Putamen (tissue), 1 donor: ENCODE data around the gene XPOT.
A peak's percentile ranks its signal among the peaks of the same experiment; 100 is the strongest.

Experiments
- DNase-seq: peaks from one replicate; pipeline ENCODE4 v3.0.0-alpha.2; 2016; ENCODE audit warnings: low spot score

The XPOT gene

DNA sequence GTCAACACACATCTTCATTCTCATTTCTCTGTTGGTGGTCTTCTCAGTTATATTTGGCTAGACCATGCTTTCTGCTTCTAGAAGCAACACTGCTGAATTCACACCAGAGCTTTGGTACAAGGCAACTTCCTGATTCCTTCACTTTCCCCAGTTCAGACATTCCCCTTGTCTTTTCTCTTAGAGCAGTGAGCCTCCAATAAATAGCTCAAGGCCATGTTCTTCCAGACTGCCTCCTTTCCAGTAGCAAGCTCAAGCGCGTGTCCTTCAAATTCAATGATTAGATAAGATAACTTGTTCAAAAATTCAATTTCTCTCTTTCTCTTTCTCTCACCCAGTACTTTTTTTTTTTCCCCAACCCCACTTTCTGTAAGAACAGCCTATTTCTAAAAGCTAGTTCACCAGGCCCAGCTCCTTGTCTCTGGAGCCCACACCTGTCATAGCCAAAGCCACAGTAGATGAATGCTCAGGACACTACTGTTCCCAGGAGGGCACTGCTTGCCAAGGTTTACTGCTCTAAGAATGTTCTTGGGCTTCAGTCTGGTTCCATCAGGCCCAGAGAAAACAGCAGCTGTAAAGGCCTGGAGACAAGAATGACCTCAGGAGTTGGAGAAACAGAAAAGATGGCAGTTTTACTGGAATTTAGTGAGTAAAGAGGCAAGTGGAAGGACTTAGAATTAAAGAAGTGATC, 65.4 kb downstream of the XPOT start:
- no peak for DNase-seq

DNA sequence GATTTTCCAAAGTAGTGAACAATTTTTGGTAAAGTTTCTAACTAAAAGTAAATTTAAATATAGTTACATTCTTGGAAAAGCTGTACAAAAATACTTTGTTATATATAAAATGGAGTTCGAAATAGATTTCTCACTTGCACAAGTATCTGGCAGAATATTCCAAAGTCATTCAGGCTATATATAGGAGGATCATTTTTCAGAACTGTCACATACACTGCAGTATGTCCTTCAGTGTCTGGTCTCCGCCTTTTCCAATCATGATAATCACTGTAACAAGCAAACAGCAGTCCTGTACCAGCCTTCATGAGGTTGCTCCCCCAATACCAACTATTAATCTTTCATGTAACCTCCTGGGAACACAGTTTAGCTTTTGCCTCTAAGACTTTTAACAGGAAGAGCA, 66.3 kb downstream of the XPOT start:
- DNase-seq: no peak

DNA sequence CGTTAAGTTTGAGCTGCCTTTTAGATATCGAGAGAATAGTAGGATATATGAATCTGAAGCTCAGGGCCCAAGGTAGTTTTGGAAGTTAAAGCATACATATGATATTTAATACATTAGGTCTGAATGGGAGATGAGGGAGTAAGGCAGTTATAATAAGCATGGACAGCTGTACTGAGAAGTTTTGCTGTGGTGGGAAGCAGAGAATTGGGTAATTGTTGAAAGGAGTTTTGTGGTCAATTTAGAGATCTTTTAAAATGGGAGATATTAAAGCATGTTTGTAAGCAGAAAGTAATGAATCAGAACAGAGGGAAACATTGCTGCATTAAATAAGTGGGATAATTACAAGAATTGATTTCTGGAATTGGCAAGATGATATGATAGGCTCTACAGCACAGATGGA, 69.0 kb downstream of the XPOT start:
- DNase-seq: no peak

DNA sequence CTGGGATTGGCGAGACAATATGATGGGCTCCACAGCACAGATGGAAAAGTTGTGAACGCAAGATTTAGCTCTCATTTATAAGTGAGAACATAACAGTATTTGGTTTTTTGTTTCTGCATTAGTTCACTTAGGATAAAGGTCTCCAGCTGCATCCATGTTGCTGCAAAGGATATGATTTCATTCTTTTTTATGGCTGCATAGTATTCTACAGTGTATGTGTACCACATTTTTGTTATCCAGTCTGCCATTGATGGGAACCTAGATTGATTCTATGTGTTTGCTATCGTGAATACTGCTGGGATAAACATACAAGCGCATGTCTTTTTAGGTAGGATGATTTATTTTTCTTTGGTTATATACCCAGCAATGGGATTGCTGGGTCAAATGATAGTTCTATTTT, 71.3 kb downstream of the XPOT start:
- no peak for DNase-seq

DNA sequence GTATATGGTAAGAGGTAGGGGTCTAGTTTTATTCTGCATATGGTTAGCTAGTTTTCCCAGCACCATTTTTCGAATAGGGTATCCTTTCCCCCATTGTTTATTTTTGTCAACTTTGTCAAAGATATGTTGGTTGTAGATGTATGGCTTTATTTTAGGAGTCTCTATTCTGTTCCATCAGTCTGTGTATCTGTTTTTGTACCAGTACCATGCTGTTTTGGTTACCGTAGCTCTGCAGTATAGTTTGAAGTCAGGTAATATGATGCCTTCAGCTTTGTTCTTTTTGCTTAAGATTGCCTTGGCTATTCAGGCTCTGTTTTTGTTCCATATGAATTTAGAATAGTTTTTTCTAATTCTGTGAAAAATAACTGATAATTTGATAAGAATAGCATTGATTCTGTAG, 72.7 kb downstream of the XPOT start:
- no peak for DNase-seq

DNA sequence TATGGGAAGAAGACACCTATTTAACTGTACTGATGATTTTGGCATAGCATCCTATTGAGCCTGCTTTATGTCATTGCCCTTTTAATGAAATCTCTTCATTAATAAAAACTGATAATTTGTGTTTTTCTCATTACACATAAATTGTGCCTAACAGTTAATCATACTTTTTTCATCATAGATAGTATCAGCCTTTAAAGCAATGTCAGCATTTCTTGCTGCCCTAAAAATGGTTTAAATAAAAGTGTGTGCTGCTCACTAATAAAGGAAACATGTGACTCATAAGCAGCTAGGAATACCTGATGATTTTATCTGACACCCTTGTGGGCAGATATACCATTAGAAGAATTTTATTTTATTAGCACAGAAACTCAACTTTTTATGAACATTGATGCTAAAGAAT, 74.5 kb downstream of the XPOT start:
- peak; percentile 18 for DNase-seq

DNA sequence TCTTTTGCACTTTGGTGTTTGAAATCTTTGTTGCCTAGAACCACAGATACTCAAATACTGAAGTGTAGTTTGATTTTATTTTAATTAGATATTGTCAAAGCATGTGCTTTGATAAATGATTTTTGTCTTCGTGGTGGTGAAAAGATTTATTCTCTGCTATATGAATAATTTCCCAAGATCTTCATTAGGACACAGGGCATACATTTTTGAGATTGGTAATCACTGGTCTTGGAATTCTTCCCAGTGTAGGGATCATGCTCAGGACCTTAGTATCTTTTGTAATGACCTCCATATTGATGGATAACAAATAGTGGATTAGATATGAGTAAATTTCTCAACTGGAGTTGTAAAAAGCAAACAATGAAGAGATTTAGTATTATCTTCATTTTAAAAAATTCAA, 76.0 kb downstream of the XPOT start:
- DNase-seq: no peak

DNA sequence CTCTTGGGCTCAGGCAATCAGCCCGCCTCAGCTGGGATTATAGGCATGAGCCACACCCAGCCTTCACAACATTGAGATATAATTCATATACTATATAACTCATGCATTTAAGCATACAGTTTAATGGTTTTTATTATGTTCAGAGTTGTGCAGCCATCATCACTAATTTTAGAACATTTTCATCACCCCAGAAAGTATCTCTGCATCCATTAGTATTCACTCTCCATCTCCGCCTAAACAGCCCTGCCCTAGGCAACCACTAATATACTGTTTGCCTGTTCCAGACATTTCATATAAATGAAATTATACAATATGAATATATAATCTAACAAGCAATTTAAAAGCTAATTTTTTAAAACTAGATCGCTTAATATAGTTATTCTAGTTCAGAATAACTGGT, 82.5 kb downstream of the XPOT start:
- no peak for DNase-seq

DNA sequence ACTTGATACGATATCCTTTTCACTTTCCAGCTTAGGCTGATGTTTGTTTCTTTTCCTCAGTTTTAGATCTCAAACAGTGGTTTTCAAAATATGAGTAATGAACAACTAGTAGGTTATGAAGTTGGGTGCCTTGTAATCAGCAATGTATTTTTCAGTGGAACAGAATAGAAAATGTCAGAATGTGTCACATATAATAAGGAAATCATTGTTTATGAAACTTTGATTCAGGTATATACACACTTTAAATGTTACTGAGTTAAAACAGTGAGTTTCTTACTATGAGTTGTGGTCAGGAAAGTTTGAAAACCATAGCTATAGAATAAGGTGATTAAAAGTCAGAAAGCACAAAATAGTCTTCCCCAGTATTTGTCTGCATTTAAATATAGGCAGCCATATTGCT, 87.5 kb downstream of the XPOT start:
- DNase-seq: no peak

DNA sequence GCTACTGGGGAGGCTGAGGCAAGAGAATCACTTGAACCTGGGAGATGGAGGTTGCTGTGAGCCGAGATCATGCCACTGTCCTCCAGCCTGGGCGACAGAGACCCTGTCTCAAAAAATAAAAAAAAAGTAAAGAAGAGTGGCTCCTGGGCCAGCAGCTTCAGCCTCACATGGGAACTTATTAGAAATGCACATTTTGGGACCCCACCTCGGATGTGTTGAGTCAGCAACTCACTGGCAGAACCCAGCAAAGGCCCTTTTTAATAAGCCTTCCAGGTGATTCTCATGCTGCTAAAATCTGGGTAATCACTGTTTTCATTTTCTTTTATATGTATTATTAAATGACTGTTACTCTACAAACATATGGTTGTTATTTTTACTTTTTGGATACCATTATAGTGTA, 89.3 kb downstream of the XPOT start:
- no peak for DNase-seq

DNA sequence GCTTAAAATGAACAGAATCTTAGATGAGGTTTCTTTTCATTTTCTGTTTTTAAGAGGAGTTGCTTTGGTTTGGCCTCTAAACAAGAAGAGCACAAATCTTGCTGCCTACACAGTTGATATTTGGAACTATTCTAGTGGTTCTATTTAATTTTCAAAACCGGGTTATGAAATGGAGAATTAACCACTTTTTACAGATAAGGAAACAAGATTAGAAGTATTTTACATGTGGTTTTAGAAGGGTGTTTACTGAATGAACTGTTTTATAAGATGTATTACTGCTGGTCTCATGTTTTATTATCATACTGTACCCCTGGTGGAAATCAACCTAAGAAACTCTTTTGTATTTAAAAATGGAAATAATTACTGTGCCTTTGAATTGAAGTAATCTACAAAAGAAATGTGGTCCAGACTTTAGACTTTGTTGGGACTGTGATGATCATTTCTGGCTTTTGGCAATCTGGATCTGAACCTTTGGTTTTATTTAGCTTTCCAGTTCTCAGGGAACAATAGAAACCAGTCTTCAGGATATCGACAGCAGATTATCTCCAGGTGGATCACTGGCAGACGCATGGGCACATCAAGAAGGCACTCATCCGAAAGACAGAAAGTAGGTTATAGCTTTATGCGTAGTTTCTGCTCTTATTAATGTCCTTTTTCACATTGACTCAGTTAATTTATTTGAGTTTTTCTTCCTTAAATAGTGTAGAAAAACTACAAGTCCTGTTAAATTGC, 91.0 kb downstream of the XPOT start:
- DNase-seq: no peak

DNA sequence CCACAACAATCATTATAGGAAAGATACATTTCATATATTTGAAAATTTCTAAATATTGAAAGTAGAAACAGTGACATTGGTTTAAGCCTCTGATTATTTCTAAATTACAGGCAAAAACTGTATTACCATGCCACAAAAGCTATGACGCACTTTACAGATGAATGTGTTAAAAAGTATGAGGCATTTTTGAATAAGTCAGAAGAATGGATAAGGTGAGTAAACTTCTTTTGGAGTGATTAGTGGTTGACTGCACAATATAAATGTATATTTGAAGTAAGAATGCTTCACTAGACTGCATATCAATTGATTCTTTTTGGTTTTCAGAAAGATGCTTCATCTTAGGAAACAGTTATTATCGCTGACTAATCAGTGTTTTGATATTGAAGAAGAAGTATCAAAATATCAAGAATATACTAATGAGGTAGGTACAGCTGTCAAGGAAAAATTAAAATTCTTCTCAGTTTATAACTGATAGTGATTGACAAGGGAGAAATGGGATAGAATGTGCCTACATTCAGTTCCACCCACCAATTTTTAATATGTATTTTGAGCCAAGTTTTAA, 92.7 kb downstream of the XPOT start:
- DNase-seq: no peak

DNA sequence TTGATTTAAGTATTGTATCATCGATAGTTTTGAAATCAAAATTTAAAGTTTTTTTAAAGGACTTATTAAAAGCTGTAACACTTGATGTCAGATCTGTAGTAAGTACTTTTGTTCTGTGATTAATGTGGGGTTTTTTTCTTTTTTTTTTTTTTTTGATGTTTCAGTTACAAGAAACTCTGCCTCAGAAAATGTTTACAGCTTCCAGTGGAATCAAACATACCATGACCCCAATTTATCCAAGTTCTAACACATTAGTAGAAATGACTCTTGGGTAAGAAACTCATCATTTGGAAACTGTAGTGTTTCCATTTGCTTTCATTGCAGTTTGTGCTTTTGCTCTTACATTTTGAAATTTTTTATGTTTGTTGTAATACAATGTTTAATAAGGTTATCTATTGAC, 93.3 kb downstream of the XPOT start:
- no peak for DNase-seq

DNA sequence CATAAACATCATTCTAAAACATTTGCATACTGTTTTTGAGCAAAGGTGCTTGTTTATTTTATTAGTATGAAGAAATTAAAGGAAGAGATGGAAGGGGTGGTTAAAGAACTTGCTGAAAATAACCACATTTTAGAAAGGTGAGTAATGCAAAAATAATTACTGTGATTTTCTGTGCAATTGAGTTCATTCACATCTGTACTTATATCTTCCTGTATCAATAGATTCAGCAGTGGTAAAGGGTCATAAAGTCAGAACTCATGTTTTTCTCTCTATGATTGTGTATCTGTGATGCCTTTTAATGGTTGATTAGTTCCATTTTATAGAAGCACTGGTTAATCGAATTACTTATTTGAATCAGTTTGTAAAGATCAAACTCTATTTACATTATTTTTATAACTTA, 93.7 kb downstream of the XPOT start:
- DNase-seq: no peak

DNA sequence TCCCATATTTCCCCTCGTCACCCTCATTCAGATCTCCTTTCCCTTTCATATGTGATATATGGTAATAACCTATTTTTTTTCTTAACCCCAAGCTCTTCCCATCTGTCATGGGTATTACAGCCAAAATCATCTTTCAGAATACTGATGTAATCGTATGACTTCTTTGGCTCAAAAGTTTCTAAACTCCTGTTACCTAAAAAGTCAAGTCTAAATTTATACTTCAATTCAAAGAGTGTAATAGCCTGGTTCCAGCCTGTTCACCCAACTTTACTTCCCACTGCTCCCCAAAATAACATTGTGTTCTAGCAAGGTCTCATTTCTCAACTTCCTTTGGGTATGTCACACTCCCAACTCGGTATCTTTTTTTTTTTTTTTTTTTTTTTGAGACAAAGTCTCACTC, 96.2 kb downstream of the XPOT start:
- DNase-seq: peak; percentile 20
